WTC11 (cell line): Measurements from ENCODE around the gene ITPR1. TPM values are rescaled to one million over a fixed set of nuclear protein-coding genes. Genes with fewer than 3 reads are reported as not detected.

Experiments used
- ATAC-seq: fragments of 200-7000 bp; cut with Tn5 transposase; 2 replicates; pipeline ENCODE4 v1.10.0; 2021; ENCODE audit warnings: mild to moderate bottlenecking, moderate library complexity
- CTCF ChIA-PET: fragments of 300-600 bp; sonication (Branson Sonifier 250); formaldehyde crosslinking; loops from one replicate; lab custom pipeline; 2021; ENCODE audit warnings: antibody characterized with exemption; lab: Charles Lee
- POLR2A ChIA-PET: fragments of 350-600 bp; sonication (Branson Sonifier 250); formaldehyde crosslinking; loops from one replicate; lab custom pipeline; 2021; ENCODE audit warnings: antibody characterized with exemption; lab: Charles Lee
- DNase-seq: peaks from one replicate; pipeline ENCODE4 v3.0.0; 2021; ENCODE audit warnings: low spot score
- H3K27ac Mint-ChIP-seq: 2 replicates; pipeline ENCODE4 v1.8.0; 2021; ENCODE audit warnings: mixed read lengths
- H3K27me3 Mint-ChIP-seq: 2 replicates; pipeline ENCODE4 v1.8.0; 2021; ENCODE audit warnings: low read depth, mild to moderate bottlenecking, moderate library complexity, mixed read lengths
- H3K36me3 Mint-ChIP-seq: 2 replicates; pipeline ENCODE4 v1.8.0; 2021; ENCODE audit warnings: mixed read lengths
- H3K4me1 Mint-ChIP-seq: 2 replicates; pipeline ENCODE4 v1.8.0; 2022; ENCODE audit warnings: mixed read lengths
- H3K4me3 Mint-ChIP-seq: 2 replicates; pipeline ENCODE4 v1.8.0; 2021; ENCODE audit warnings: mild to moderate bottlenecking, moderate library complexity, mixed read lengths
- H3K9me3 Mint-ChIP-seq: 2 replicates; pipeline ENCODE4 v1.8.0; 2021; ENCODE audit warnings: mixed read lengths
- E2F4 ChIP-seq: sonication (generic); formaldehyde crosslinking; IDR thresholded peaks from 2 replicates; pipeline ENCODE4 v1.8.1; 2022; ENCODE audit warnings: low read depth, mild to moderate bottlenecking, moderate library complexity, missing genetic modification reagents, borderline replicate concordance
- GRHL2 ChIP-seq: fragments of 250-450 bp; sonication (Bioruptor Pico); IDR thresholded peaks from 2 replicates; pipeline ENCODE4 v1.8.0; 2022; ENCODE audit warnings: mild to moderate bottlenecking, moderate library complexity; ENCODE audit not compliant: insufficient replicate concordance, severe bottlenecking
- KAT7 ChIP-seq: sonication (generic); formaldehyde crosslinking; IDR thresholded peaks from 2 replicates; pipeline ENCODE4 v1.8.1; 2023; ENCODE audit warnings: missing genetic modification reagents, mild to moderate bottlenecking, borderline replicate concordance
- MAX ChIP-seq: sonication (generic); formaldehyde crosslinking; IDR thresholded peaks from 2 replicates; pipeline ENCODE4 v1.8.0; 2022; ENCODE audit warnings: mild to moderate bottlenecking, missing genetic modification reagents
- MXD4 ChIP-seq: fragments of 250-450 bp; sonication (Bioruptor Pico); IDR thresholded peaks from 2 replicates; pipeline ENCODE4 v1.8.0; 2021; ENCODE audit warnings: mild to moderate bottlenecking, moderate library complexity, borderline replicate concordance
- NFATC4 ChIP-seq: fragments of 250-450 bp; sonication (Bioruptor Pico); IDR thresholded peaks from 2 replicates; pipeline ENCODE4 v1.9.0; 2021; ENCODE audit warnings: mild to moderate bottlenecking
- SMAD3 ChIP-seq: sonication (generic); formaldehyde crosslinking; IDR thresholded peaks from 2 replicates; pipeline ENCODE4 v1.8.0; 2022; ENCODE audit warnings: missing genetic modification reagents, mild to moderate bottlenecking, borderline replicate concordance
- TEAD4 ChIP-seq: sonication (generic); formaldehyde crosslinking; IDR thresholded peaks from 2 replicates; pipeline ENCODE4 v1.8.0; 2022; ENCODE audit warnings: mild to moderate bottlenecking, missing genetic modification reagents
- ZBTB21 ChIP-seq: sonication (generic); formaldehyde crosslinking; IDR thresholded peaks from 2 replicates; pipeline ENCODE4 v1.8.1; 2023; ENCODE audit warnings: mild to moderate bottlenecking, missing genetic modification reagents, borderline replicate concordance
- ZBTB43 ChIP-seq: sonication (generic); formaldehyde crosslinking; IDR thresholded peaks from 2 replicates; pipeline ENCODE4 v1.8.1; 2023; ENCODE audit warnings: mild to moderate bottlenecking, missing genetic modification reagents
- ZMAT4 ChIP-seq: fragments of 250-450 bp; sonication (Bioruptor Pico); IDR thresholded peaks from 2 replicates; pipeline ENCODE4 v1.9.0; 2021; ENCODE audit warnings: mild to moderate bottlenecking
- ZNF317 ChIP-seq: sonication (generic); formaldehyde crosslinking; IDR thresholded peaks from 2 replicates; pipeline ENCODE4 v1.8.1; 2023; ENCODE audit warnings: low read depth, mild to moderate bottlenecking, moderate library complexity, missing genetic modification reagents, borderline replicate concordance
- total RNA-seq: library from RNA; stranded (reverse); gene quantifications from 3 replicates; pipeline ENCODE4 v1.2.3, GENCODE V29; 2021
- TF ChIP-seq, protein P1 (sequence below): fragments of 250-450 bp; sonication (Bioruptor Pico); IDR thresholded peaks from 2 replicates; pipeline ENCODE4 v1.9.0; 2021; ENCODE audit warnings: mild to moderate bottlenecking, borderline replicate concordance
- TF ChIP-seq, protein P2 (sequence below): sonication (generic); formaldehyde crosslinking; IDR thresholded peaks from 2 replicates; pipeline ENCODE4 v1.8.0; 2022; ENCODE audit warnings: mild to moderate bottlenecking, missing genetic modification reagents
- TF ChIP-seq, protein P3 (sequence below): fragments of 250-450 bp; sonication (Bioruptor Pico); IDR thresholded peaks from 2 replicates; pipeline ENCODE4 v1.8.0; 2021; ENCODE audit warnings: mild to moderate bottlenecking
- TF ChIP-seq, protein P4 (sequence below): sonication (generic); formaldehyde crosslinking; IDR thresholded peaks from 2 replicates; pipeline ENCODE4 v1.8.1; 2023; ENCODE audit warnings: mild to moderate bottlenecking, moderate library complexity, missing genetic modification reagents

The ITPR1 gene
- total RNA-seq, 1 experiment from 2014 or later: 11.8 TPM

DNA sequence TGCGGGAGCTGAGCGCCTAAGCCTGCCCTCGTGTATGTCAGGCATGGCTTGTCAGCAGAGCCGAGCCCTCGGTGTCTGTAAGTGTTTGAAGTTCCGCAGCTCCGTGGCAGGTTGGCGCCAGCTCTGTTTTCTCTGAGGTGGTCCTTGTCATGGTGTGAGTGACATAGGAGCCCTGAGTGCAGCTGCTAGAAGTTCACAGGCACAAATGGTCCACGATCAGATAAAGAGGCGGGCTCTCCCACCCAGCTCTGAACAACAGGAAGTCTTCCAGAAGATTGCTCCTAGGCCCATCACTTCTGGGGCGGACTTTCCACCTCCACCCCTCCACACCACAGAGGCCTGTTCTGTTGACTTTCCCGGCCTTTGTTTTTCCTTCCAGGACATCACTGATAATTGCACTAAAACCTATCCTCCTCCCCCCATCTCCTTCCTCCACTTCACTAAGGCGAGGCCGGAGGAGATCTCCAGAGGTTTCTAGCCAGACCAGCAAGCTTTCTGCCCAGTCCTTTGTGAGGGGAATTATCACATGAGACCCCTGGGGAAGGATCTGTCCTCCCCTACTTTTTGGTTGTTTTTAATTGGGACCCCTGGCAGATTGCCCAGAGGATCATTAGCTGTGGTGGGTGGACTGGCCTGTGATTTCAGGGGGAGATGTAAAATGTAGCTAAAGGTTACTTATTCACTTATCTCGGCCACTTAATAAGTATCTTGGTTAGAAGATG is 19.9 kb downstream of the ITPR1 start:
- no peaks in the 10 kb centered on the region for H3K9me3 Mint-ChIP-seq
- no peaks in the 10 kb centered on the region for H3K36me3 Mint-ChIP-seq
- H3K27me3 Mint-ChIP-seq: no peaks in the 10 kb centered on the region
- peaks cover 38% of the 10 kb centered on the region for H3K4me1 Mint-ChIP-seq
- TF ChIP-seq MXD4 (no peak), ZMAT4 (no peak), E2F4 (CRISPR knock-in tag) (no peak), NFATC4 (CRISPR knock-in tag) (no peak), ZBTB43 (CRISPR knock-in tag) (no peak), ZNF317 (CRISPR knock-in tag) (no peak)
- TF ChIP-seq, protein P1, sequence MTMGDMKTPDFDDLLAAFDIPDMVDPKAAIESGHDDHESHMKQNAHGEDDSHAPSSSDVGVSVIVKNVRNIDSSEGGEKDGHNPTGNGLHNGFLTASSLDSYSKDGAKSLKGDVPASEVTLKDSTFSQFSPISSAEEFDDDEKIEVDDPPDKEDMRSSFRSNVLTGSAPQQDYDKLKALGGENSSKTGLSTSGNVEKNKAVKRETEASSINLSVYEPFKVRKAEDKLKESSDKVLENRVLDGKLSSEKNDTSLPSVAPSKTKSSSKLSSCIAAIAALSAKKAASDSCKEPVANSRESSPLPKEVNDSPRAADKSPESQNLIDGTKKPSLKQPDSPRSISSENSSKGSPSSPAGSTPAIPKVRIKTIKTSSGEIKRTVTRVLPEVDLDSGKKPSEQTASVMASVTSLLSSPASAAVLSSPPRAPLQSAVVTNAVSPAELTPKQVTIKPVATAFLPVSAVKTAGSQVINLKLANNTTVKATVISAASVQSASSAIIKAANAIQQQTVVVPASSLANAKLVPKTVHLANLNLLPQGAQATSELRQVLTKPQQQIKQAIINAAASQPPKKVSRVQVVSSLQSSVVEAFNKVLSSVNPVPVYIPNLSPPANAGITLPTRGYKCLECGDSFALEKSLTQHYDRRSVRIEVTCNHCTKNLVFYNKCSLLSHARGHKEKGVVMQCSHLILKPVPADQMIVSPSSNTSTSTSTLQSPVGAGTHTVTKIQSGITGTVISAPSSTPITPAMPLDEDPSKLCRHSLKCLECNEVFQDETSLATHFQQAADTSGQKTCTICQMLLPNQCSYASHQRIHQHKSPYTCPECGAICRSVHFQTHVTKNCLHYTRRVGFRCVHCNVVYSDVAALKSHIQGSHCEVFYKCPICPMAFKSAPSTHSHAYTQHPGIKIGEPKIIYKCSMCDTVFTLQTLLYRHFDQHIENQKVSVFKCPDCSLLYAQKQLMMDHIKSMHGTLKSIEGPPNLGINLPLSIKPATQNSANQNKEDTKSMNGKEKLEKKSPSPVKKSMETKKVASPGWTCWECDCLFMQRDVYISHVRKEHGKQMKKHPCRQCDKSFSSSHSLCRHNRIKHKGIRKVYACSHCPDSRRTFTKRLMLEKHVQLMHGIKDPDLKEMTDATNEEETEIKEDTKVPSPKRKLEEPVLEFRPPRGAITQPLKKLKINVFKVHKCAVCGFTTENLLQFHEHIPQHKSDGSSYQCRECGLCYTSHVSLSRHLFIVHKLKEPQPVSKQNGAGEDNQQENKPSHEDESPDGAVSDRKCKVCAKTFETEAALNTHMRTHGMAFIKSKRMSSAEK (CRISPR knock-in tag): no peak
- POLR2A ChIA-PET: no interaction called here
- DNase-seq (no peak), ATAC-seq (no peak; the same call in 1 of the 2 replicates)
- H3K27ac Mint-ChIP-seq: no peak overlapping the region
- H3K4me3 Mint-ChIP-seq: no peak overlapping the region
- CTCF ChIA-PET: interaction anchor here (0.6 to 3.4 kb wide), 5 partner anchors 10 to 163 kb away, joined by 3 to 14 read pairs (median 3); partner anchors contain the start of gene ITPR1

DNA sequence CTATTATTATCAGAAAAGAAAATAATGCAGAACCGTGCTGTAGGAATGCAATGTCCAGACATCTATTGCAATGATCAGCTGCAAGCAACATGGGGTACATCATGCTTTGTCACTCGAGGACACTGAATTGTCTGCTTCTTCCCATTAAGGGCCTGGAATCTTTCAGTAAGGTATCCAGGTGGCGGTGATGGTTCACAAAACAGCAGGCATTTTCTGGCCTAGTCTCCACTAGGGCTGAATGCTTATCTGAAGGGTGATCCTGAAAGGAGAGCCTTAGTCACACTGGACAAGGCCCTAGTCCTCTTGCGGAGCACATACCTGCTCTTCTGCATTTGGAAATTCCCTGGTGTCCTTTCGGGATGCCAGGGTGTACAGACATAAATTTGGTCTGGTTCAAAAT is 21.2 kb downstream of the ITPR1 start:
- CTCF ChIA-PET: interaction anchor here (0.6 to 3.4 kb wide), 4 partner anchors 20 to 119 kb away, joined by 3 to 14 read pairs (median 8); partner anchors contain the start of gene ITPR1
- peaks cover 29% of the 10 kb centered on the region for H3K4me1 Mint-ChIP-seq
- ATAC-seq: peak; percentile 60
- DNase-seq: no peak
- H3K27ac Mint-ChIP-seq: peak overlapping the region; percentile 39; the same call in 1 of the 2 replicates
- no peak overlapping the region for H3K4me3 Mint-ChIP-seq
- H3K9me3 Mint-ChIP-seq: no peaks in the 10 kb centered on the region
- TF ChIP-seq TEAD4 (no peak), GRHL2 (CRISPR knock-in tag) (no peak), KAT7 (no peak), ZNF317 (CRISPR knock-in tag) (no peak), MAX (CRISPR knock-in tag) (no peak), ZBTB43 (CRISPR knock-in tag) (no peak), ZBTB21 (no peak), SMAD3 (no peak)
- TF ChIP-seq, protein P2, sequence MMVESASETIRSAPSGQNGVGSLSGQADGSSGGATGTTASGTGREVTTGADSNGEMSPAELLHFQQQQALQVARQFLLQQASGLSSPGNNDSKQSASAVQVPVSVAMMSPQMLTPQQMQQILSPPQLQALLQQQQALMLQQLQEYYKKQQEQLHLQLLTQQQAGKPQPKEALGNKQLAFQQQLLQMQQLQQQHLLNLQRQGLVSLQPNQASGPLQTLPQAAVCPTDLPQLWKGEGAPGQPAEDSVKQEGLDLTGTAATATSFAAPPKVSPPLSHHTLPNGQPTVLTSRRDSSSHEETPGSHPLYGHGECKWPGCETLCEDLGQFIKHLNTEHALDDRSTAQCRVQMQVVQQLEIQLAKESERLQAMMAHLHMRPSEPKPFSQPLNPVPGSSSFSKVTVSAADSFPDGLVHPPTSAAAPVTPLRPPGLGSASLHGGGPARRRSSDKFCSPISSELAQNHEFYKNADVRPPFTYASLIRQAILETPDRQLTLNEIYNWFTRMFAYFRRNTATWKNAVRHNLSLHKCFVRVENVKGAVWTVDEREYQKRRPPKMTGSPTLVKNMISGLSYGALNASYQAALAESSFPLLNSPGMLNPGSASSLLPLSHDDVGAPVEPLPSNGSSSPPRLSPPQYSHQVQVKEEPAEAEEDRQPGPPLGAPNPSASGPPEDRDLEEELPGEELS (CRISPR knock-in tag): no peak
- TF ChIP-seq, protein P3, sequence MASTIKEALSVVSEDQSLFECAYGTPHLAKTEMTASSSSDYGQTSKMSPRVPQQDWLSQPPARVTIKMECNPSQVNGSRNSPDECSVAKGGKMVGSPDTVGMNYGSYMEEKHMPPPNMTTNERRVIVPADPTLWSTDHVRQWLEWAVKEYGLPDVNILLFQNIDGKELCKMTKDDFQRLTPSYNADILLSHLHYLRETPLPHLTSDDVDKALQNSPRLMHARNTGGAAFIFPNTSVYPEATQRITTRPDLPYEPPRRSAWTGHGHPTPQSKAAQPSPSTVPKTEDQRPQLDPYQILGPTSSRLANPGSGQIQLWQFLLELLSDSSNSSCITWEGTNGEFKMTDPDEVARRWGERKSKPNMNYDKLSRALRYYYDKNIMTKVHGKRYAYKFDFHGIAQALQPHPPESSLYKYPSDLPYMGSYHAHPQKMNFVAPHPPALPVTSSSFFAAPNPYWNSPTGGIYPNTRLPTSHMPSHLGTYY: no peak
- TF ChIP-seq, protein P4, sequence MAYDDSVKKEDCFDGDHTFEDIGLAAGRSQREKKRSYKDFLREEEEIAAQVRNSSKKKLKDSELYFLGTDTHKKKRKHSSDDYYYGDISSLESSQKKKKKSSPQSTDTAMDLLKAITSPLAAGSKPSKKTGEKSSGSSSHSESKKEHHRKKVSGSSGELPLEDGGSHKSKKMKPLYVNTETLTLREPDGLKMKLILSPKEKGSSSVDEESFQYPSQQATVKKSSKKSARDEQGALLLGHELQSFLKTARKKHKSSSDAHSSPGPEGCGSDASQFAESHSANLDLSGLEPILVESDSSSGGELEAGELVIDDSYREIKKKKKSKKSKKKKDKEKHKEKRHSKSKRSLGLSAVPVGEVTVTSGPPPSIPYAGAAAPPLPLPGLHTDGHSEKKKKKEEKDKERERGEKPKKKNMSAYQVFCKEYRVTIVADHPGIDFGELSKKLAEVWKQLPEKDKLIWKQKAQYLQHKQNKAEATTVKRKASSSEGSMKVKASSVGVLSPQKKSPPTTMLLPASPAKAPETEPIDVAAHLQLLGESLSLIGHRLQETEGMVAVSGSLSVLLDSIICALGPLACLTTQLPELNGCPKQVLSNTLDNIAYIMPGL: no peak
- no peaks in the 10 kb centered on the region for H3K27me3 Mint-ChIP-seq
- POLR2A ChIA-PET: no interaction called here
- H3K36me3 Mint-ChIP-seq: no peaks in the 10 kb centered on the region
